SJSA1 (cell line): Measurements from ENCODE around the gene SCAMP3. TPM values are rescaled to one million over a fixed set of nuclear protein-coding genes. Genes with fewer than 3 reads are reported as not detected.

Experiments
- DNase-seq, 2 experiments: peaks; one replicate each; pipeline ENCODE4 v3.0.0-alpha.2; 2015 to 2020; ENCODE audit warnings: low spot score in 2 of 2, low read depth in 1 of 2
- H3K27ac ChIP-seq: fragments of 250-450 bp; sonication (Bioruptor Pico); 2 replicates; pipeline ENCODE4 v1.5.1; 2020; ENCODE audit warnings: mild to moderate bottlenecking, moderate library complexity
- H3K27me3 ChIP-seq: fragments of 250-450 bp; sonication (Bioruptor Pico); replicated peaks from 2 replicates; pipeline ENCODE4 v1.5.1; 2020; ENCODE audit warnings: mild to moderate bottlenecking, moderate library complexity
- H3K36me3 ChIP-seq: fragments of 250-450 bp; sonication (Bioruptor Pico); 2 replicates; pipeline ENCODE4 v1.5.1; 2020; ENCODE audit warnings: mild to moderate bottlenecking
- H3K4me1 ChIP-seq: fragments of 250-450 bp; sonication (Bioruptor Pico); replicated peaks from 2 replicates; pipeline ENCODE4 v1.6.1; 2021; ENCODE audit warnings: mild to moderate bottlenecking
- H3K4me3 ChIP-seq: fragments of 250-450 bp; sonication (Bioruptor Pico); 2 replicates; pipeline ENCODE4 v1.5.1; 2020; ENCODE audit warnings: mild to moderate bottlenecking
- H3K9me3 ChIP-seq: fragments of 250-450 bp; sonication (Bioruptor Pico); replicated peaks from 2 replicates; pipeline ENCODE4 v1.5.1; 2020; ENCODE audit warnings: mild to moderate bottlenecking
- total RNA-seq: library from RNA; depleted of rRNA; stranded (reverse); fragments of >200 nt; shearing (Covaris generic); gene quantifications from 2 replicates; pipeline ENCODE4 v1.2.3, GENCODE V29; 2014; rRNA removed

The SCAMP3 gene
- 54.6 and 55.9 TPM in 2 replicates for total RNA-seq

- peaks cover 80% of the 10 kb centered on the region for H3K36me3 ChIP-seq
- peak within 1 kb of the TSS; percentile 58 for H3K4me3 ChIP-seq
- peak within 1 kb of the TSS; percentile 29 for H3K27ac ChIP-seq
- DNase-seq, result peak; percentile 91 to 98
- no peaks in the 10 kb centered on the region for H3K9me3 ChIP-seq
- H3K4me1 ChIP-seq, result peaks cover 6% of the 10 kb centered on the region
- H3K27me3 ChIP-seq, result no peaks in the 10 kb centered on the region
These were observed at the start of gene SCAMP3 for GRCh38 chr1:155261852-155262673. SCAMP3 (minus strand) TSS chr1:155262360; CDS start chr1:155262151, 209 bp downstream.

GRCh38 chr1:155309423-155310021, 47.4 kb upstream of the SCAMP3 start:
- H3K4me3 ChIP-seq, result peak overlapping the region; percentile 60
- no peaks in the 10 kb centered on the region for H3K27me3 ChIP-seq
- peaks cover 44% of the 10 kb centered on the region for H3K36me3 ChIP-seq
- peaks cover 9% of the 10 kb centered on the region for H3K4me1 ChIP-seq
- H3K9me3 ChIP-seq, result no peaks in the 10 kb centered on the region
- peak overlapping the region; percentile 78 for H3K27ac ChIP-seq
- peak; percentile 62 to 64 for DNase-seq

- peaks cover 39% of the 10 kb centered on the region for H3K36me3 ChIP-seq
- peak within 1 kb of the TSS; percentile 60 for H3K4me3 ChIP-seq
- peak within 1 kb of the TSS; percentile 83 for H3K27ac ChIP-seq
- H3K9me3 ChIP-seq, result no peaks in the 10 kb centered on the region
- H3K4me1 ChIP-seq, result peaks cover 9% of the 10 kb centered on the region
- DNase-seq, result peak; percentile 96 to 99
- no peaks in the 10 kb centered on the region for H3K27me3 ChIP-seq
These were observed 46.6 kb upstream of the SCAMP3 start, which contains the start of gene FDPS for GRCh38 chr1:155308493-155309422. FDPS (plus strand) TSS chr1:155308866; CDS start chr1:155309790, 924 bp downstream.

- Histone ChIP-seq H3K36me3 (peaks cover 28% of the 10 kb centered on the region), H3K9me3 (no peaks in the 10 kb centered on the region), H3K4me3 (no peak overlapping the region), H3K27me3 (no peaks in the 10 kb centered on the region), H3K4me1 (peaks cover 9% of the 10 kb centered on the region), H3K27ac (no peak overlapping the region)
- peak in 1 of 2 experiments; percentile 47 for DNase-seq
These were observed 45.1 kb upstream of the SCAMP3 start for GRCh38 chr1:155307247-155307740.

- peaks cover 16% of the 10 kb centered on the region for H3K36me3 ChIP-seq
- no peaks in the 10 kb centered on the region for H3K9me3 ChIP-seq
- H3K4me1 ChIP-seq, result peaks cover 9% of the 10 kb centered on the region
- H3K27me3 ChIP-seq, result no peaks in the 10 kb centered on the region
- DNase-seq, result no peak
- H3K4me3 ChIP-seq, result no peak overlapping the region
- H3K27ac ChIP-seq, result no peak overlapping the region
These were observed 43.8 kb upstream of the SCAMP3 start for GRCh38 chr1:155305881-155306391.

- no peak overlapping the region for H3K27ac ChIP-seq
These were observed 42.5 kb upstream of the SCAMP3 start for GRCh38 chr1:155304558-155305063.

GRCh38 chr1:155301342-155301841, 39.2 kb upstream of the SCAMP3 start, which contains the start of gene PKLR:
PKLR (minus strand) TSS chr1:155301438; CDS start chr1:155301395, 43 bp downstream.
- Histone ChIP-seq H3K27ac (no peak within 1 kb of the TSS), H3K36me3 (no peaks in the 10 kb centered on the region), H3K4me1 (no peaks in the 10 kb centered on the region), H3K9me3 (no peaks in the 10 kb centered on the region), H3K4me3 (no peak within 1 kb of the TSS), H3K27me3 (no peaks in the 10 kb centered on the region)
- no peak for DNase-seq

More at GRCh38 chr1:155304558-155305063, 42.5 kb upstream of the SCAMP3 start:
- Histone ChIP-seq H3K27me3 (no peaks in the 10 kb centered on the region), H3K4me1 (peaks cover 3% of the 10 kb centered on the region), H3K4me3 (no peak overlapping the region), H3K36me3 (peaks cover 4% of the 10 kb centered on the region), H3K9me3 (no peaks in the 10 kb centered on the region)
- DNase-seq, result no peak

- no peak for DNase-seq
- Histone ChIP-seq H3K4me1 (no peaks in the 10 kb centered on the region), H3K36me3 (no peaks in the 10 kb centered on the region), H3K4me3 (no peak overlapping the region), H3K27ac (no peak overlapping the region), H3K9me3 (no peaks in the 10 kb centered on the region), H3K27me3 (0 out of 2 replicates have a peak, but pooled peaks cover under 1% of the 10 kb centered on the region)
These were observed 38.6 kb upstream of the SCAMP3 start for GRCh38 chr1:155300553-155301329.

GRCh38 chr1:155300024-155300423, 37.9 kb upstream of the SCAMP3 start:
- Histone ChIP-seq H3K4me3 (no peak overlapping the region), H3K36me3 (no peaks in the 10 kb centered on the region), H3K4me1 (no peaks in the 10 kb centered on the region), H3K27ac (no peak overlapping the region), H3K27me3 (0 out of 2 replicates have a peak, but pooled peaks cover 7% of the 10 kb centered on the region), H3K9me3 (no peaks in the 10 kb centered on the region)
- no peak for DNase-seq

GRCh38 chr1:155297384-155297783, 35.2 kb upstream of the SCAMP3 start:
- no peak overlapping the region for H3K27ac ChIP-seq
- H3K4me1 ChIP-seq, result no peaks in the 10 kb centered on the region
- peaks cover 20% of the 10 kb centered on the region; the same call in 1 of the 2 replicates for H3K27me3 ChIP-seq
- DNase-seq, result no peak
- no peak overlapping the region for H3K4me3 ChIP-seq
- no peaks in the 10 kb centered on the region for H3K36me3 ChIP-seq
- H3K9me3 ChIP-seq, result no peaks in the 10 kb centered on the region

- Histone ChIP-seq H3K36me3 (no peaks in the 10 kb centered on the region), H3K4me1 (no peaks in the 10 kb centered on the region), H3K27ac (no peak overlapping the region), H3K4me3 (no peak overlapping the region), H3K9me3 (no peaks in the 10 kb centered on the region), H3K27me3 (peaks cover 20% of the 10 kb centered on the region; the same call in 1 of the 2 replicates)
- DNase-seq, result no peak
These were observed 34.5 kb upstream of the SCAMP3 start for GRCh38 chr1:155296661-155297060.

GRCh38 chr1:155295942-155296267, 33.7 kb upstream of the SCAMP3 start:
- DNase-seq, result no peak
- Histone ChIP-seq H3K9me3 (no peaks in the 10 kb centered on the region), H3K27me3 (peaks cover 20% of the 10 kb centered on the region; the same call in 1 of the 2 replicates), H3K27ac (no peak overlapping the region), H3K4me1 (no peaks in the 10 kb centered on the region), H3K4me3 (no peak overlapping the region), H3K36me3 (no peaks in the 10 kb centered on the region)
